Liver (tissue), 9 donors: ENCODE measurements around the gene NTN1. TPM values are rescaled to one million over a fixed set of nuclear protein-coding genes. Genes with fewer than 3 reads are reported as not detected.

Source experiments
- DNase-seq: peaks from one replicate; pipeline ENCODE4 v3.0.0-alpha.2; 2017; ENCODE audit warnings: low spot score
- H3K27ac ChIP-seq, 2 donors: one replicate each; pipeline ENCODE4 v1.7.0; 2013; ENCODE audit warnings: inconsistent platforms in 2 of 2, low read length in 2 of 2, control low read depth in 1 of 2, low read depth in 1 of 2, mild to moderate bottlenecking in 1 of 2
- H3K27me3 ChIP-seq, 4 donors: one replicate each; pipeline versions ENCODE4 v1.6.1 to v1.7.0; 2013; ENCODE audit warnings: low read length in 3 of 4, inconsistent platforms in 1 of 4, mild to moderate bottlenecking in 1 of 4, moderate library complexity in 1 of 4; ENCODE audit not compliant: control insufficient read depth in 4 of 4, insufficient read depth in 4 of 4
- H3K36me3 ChIP-seq, 4 donors: one replicate each; pipeline versions ENCODE4 v1.6.1 to v1.7.0; 2013; ENCODE audit warnings: low read length in 3 of 4, mild to moderate bottlenecking in 3 of 4, low read depth in 1 of 4, moderate library complexity in 1 of 4; ENCODE audit not compliant: control insufficient read depth in 4 of 4, insufficient read depth in 3 of 4
- H3K4me1 ChIP-seq, 4 donors: one replicate each; pipeline versions ENCODE4 v1.6.1 to v1.7.0; 2013; ENCODE audit warnings: low read length in 3 of 4, mild to moderate bottlenecking in 3 of 4, moderate library complexity in 1 of 4; ENCODE audit not compliant: control insufficient read depth in 4 of 4, insufficient read depth in 4 of 4
- H3K4me3 ChIP-seq, 3 donors: one replicate each; pipeline versions ENCODE4 v1.6.1 to v1.7.0; 2013; ENCODE audit warnings: low read length in 3 of 3, control low read depth in 1 of 3, low read depth in 1 of 3, mild to moderate bottlenecking in 1 of 3
- H3K9ac ChIP-seq, 2 donors: one replicate each; pipeline ENCODE4 v1.7.0; 2013; ENCODE audit warnings: low read length in 2 of 2, mild to moderate bottlenecking in 2 of 2, moderate library complexity in 2 of 2, control low read depth in 1 of 2, low read depth in 1 of 2
- H3K9me3 ChIP-seq, 4 donors: one replicate each; pipeline versions ENCODE4 v1.6.1 to v1.7.0; 2013; ENCODE audit warnings: low read length in 3 of 4; ENCODE audit not compliant: control insufficient read depth in 4 of 4
- ATF3 ChIP-seq: IDR thresholded peaks from 2 replicates; pipeline ENCODE4 v1.6.1; 2016; ENCODE audit warnings: antibody characterized with exemption
- CTCF ChIP-seq: fragments of 150-350 bp; IDR thresholded peaks from 2 replicates; pipeline ENCODE4 v1.5.1; 2017; ENCODE audit warnings: improper control_type of control experiment, low read depth, low read length; ENCODE audit not compliant: missing input control
- EGR1 ChIP-seq, 2 donors: IDR thresholded peaks; 2 replicates each; pipeline ENCODE4 v1.6.1; 2016 to 2018; ENCODE audit warnings: antibody characterized with exemption in 2 of 2, low read depth in 2 of 2
- FOXA1 ChIP-seq: IDR thresholded peaks from 2 replicates; pipeline ENCODE4 v1.6.1; 2016; ENCODE audit warnings: antibody characterized with exemption
- FOXA2 ChIP-seq: IDR thresholded peaks from 2 replicates; pipeline ENCODE4 v1.6.1; 2016; ENCODE audit warnings: antibody characterized with exemption
- GABPA ChIP-seq, 2 donors: IDR thresholded peaks in 1 of 2; conservative IDR thresholded peaks in 1 of 2; 2 replicates each; pipeline ENCODE4 v1.6.1; 2016; ENCODE audit warnings: antibody characterized with exemption in 2 of 2, mild to moderate bottlenecking in 1 of 2, moderate library complexity in 1 of 2
- HNF4A ChIP-seq, 2 donors: conservative IDR thresholded peaks; 2 replicates each; pipeline ENCODE4 v1.6.1; 2016; ENCODE audit warnings: antibody characterized with exemption in 2 of 2, mild to moderate bottlenecking in 2 of 2
- HNF4G ChIP-seq: IDR thresholded peaks from 2 replicates; pipeline ENCODE4 v1.6.1; 2016; ENCODE audit warnings: antibody characterized with exemption
- JUND ChIP-seq, 2 donors: IDR thresholded peaks; 2 replicates each; pipeline ENCODE4 v1.6.1; 2016; ENCODE audit warnings: antibody characterized with exemption in 2 of 2
- NR2F2 ChIP-seq: IDR thresholded peaks from 2 replicates; pipeline ENCODE4 v1.6.1; 2016; ENCODE audit warnings: antibody characterized with exemption
- RAD21 ChIP-seq, 2 donors: IDR thresholded peaks; 2 replicates each; pipeline ENCODE4 v1.6.1; 2016; ENCODE audit warnings: antibody characterized with exemption in 2 of 2, mild to moderate bottlenecking in 2 of 2
- REST ChIP-seq: IDR thresholded peaks from 2 replicates; pipeline ENCODE4 v1.6.1; 2016; ENCODE audit warnings: antibody characterized with exemption, mild to moderate bottlenecking
- RXRA ChIP-seq, 2 donors: IDR thresholded peaks; 2 replicates each; pipeline ENCODE4 v1.6.1; 2017 to 2018; ENCODE audit warnings: antibody characterized with exemption in 2 of 2, mild to moderate bottlenecking in 1 of 2
- SP1 ChIP-seq: IDR thresholded peaks from 2 replicates; pipeline ENCODE4 v1.6.1; 2018; ENCODE audit warnings: antibody characterized with exemption, mild to moderate bottlenecking
- TAF1 ChIP-seq: conservative IDR thresholded peaks from 2 replicates; pipeline ENCODE4 v1.6.1; 2016; ENCODE audit warnings: antibody characterized with exemption, mild to moderate bottlenecking
- YY1 ChIP-seq: IDR thresholded peaks from 2 replicates; pipeline ENCODE4 v1.6.1; 2016; ENCODE audit warnings: antibody characterized with exemption, mild to moderate bottlenecking
- ZBTB33 ChIP-seq: IDR thresholded peaks from 2 replicates; pipeline ENCODE4 v1.6.1; 2016; ENCODE audit warnings: antibody characterized with exemption
- WGBS: extraction: QIAGEN DNeasy Blood & Tissue Kit; methylation state at CpG from one replicate; pipeline ENCODE4 v1.1.7; 2013; 5-methylcytosine and 5-hydroxymethylcytosine counted together
- polyA plus RNA-seq, 2 donors: library from polyadenylated mRNA; stranded (reverse) in 1 of 2; unstranded in 1 of 2; fragments of 200-250 nt in 1 of 2; fragments of >200 nt in 1 of 2; fragmentation: Nextera tagmentation in 1 of 2; extraction: Ambion mirVana in 1 of 2; gene quantifications; one replicate each; pipeline versions ENCODE4 v1.2.1 to v1.2.3, GENCODE V29; 2013 to 2015
- total RNA-seq, 2 donors: library from RNA; depleted of rRNA; stranded (reverse); fragments of >200 nt; gene quantifications; one replicate each; pipeline ENCODE4 v1.2.3, GENCODE V29; 2014
- donor health status: healthy.
- donor health status: healthy.
- donor health status: healthy.
- donor health status: healthy.
- donor health status: healthy.

NTN1 gene
- total and polyA plus RNA-seq, 4 donors = 0.14 to 8.7 (median 4.3) TPM

- Histone ChIP-seq H3K27ac (no peak overlapping the region), H3K36me3 (no peaks in the 10 kb centered on the region), H3K4me1 (peaks cover 8 to 25% (median 19%) of the 10 kb centered on the region in 4 donors), H3K9ac (no peak overlapping the region), H3K27me3 (no peaks in the 10 kb centered on the region), H3K4me3 (no peak overlapping the region), H3K9me3 (no peaks in the 10 kb centered on the region)
- 80% methylated on average over 3 of the region's 3 CpGs for WGBS
- DNase-seq = no peak
- TF ChIP-seq YY1 (no peak), HNF4A (conservative IDR thresholded peaks at IDR 0.05) (no peak), FOXA2 (no peak), REST (no peak), JUND (IDR thresholded peaks at IDR 0.05) (no peak), GABPA (IDR thresholded peaks at IDR 0.05 in 1 of 2, conservative IDR thresholded peaks at IDR 0.05 in 1 of 2) (no peak), TAF1 (no peak), ZBTB33 (no peak), SP1 (no peak), RAD21 (IDR thresholded peaks at IDR 0.05) (no peak), CTCF (no peak), HNF4G (no peak), RXRA (IDR thresholded peaks at IDR 0.05) (no peak), FOXA1 (no peak), ATF3 (no peak), NR2F2 (no peak), EGR1 (IDR thresholded peaks at IDR 0.05; ENCODE audit: low read depth in 2 of 2) (no peak)
Observed at GRCh38 chr17:9203771-9204425, 182.6 kb downstream of the NTN1 start.
